ENCODE measurements around the gene SUSD5. TPM values are rescaled to one million over a fixed set of nuclear protein-coding genes. Genes with fewer than 3 reads are reported as not detected.

SUSD5 gene
- polyA plus RNA-seq, 1 of the 3 experiments (the other 2 are of a cell fraction) = 1.2 TPM

DNA sequence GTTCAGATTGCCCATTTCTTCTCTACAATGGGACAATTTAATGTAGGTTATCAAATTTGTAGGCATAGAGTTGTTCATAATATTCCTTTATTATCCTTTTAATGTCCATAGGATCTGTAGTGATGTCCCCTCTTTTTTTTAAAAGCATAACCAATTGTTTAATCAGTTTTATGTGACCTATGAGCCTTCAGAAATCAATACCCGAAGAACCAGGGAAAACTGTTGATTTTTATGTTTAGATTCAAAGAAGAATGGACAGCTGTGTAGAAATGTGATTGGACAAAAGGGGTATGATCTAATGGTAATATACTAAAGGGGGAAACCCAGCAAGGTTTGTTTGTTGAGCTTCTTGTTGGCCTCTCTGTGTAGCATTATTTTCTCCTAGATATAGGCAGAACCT lies 39.5 kb downstream of the SUSD5 start:
- no peak overlapping the region for H2AFZ ChIP-seq (ENCODE audit: low read depth)
- TF ChIP-seq, protein P1, sequence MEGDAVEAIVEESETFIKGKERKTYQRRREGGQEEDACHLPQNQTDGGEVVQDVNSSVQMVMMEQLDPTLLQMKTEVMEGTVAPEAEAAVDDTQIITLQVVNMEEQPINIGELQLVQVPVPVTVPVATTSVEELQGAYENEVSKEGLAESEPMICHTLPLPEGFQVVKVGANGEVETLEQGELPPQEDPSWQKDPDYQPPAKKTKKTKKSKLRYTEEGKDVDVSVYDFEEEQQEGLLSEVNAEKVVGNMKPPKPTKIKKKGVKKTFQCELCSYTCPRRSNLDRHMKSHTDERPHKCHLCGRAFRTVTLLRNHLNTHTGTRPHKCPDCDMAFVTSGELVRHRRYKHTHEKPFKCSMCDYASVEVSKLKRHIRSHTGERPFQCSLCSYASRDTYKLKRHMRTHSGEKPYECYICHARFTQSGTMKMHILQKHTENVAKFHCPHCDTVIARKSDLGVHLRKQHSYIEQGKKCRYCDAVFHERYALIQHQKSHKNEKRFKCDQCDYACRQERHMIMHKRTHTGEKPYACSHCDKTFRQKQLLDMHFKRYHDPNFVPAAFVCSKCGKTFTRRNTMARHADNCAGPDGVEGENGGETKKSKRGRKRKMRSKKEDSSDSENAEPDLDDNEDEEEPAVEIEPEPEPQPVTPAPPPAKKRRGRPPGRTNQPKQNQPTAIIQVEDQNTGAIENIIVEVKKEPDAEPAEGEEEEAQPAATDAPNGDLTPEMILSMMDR (IDR thresholded peaks at IDR 0.05) = no peak
- no peak for TF ChIP-seq GABPA (IDR thresholded peaks at IDR 0.05; ENCODE audit: low read depth)
- no peak for TF ChIP-seq MEF2A (IDR thresholded peaks at IDR 0.05; ENCODE audit: borderline replicate concordance, low read depth)
- no peak for TF ChIP-seq RFX5 (IDR thresholded peaks at IDR 0.05; ENCODE audit: low read length)
- TF ChIP-seq, protein P2, sequence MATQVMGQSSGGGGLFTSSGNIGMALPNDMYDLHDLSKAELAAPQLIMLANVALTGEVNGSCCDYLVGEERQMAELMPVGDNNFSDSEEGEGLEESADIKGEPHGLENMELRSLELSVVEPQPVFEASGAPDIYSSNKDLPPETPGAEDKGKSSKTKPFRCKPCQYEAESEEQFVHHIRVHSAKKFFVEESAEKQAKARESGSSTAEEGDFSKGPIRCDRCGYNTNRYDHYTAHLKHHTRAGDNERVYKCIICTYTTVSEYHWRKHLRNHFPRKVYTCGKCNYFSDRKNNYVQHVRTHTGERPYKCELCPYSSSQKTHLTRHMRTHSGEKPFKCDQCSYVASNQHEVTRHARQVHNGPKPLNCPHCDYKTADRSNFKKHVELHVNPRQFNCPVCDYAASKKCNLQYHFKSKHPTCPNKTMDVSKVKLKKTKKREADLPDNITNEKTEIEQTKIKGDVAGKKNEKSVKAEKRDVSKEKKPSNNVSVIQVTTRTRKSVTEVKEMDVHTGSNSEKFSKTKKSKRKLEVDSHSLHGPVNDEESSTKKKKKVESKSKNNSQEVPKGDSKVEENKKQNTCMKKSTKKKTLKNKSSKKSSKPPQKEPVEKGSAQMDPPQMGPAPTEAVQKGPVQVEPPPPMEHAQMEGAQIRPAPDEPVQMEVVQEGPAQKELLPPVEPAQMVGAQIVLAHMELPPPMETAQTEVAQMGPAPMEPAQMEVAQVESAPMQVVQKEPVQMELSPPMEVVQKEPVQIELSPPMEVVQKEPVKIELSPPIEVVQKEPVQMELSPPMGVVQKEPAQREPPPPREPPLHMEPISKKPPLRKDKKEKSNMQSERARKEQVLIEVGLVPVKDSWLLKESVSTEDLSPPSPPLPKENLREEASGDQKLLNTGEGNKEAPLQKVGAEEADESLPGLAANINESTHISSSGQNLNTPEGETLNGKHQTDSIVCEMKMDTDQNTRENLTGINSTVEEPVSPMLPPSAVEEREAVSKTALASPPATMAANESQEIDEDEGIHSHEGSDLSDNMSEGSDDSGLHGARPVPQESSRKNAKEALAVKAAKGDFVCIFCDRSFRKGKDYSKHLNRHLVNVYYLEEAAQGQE (IDR thresholded peaks at IDR 0.05; ENCODE audit: low read depth, low read length) = no peak
- TF ChIP-seq ELF1 (IDR thresholded peaks at IDR 0.05) = no peak
- no peak for TF ChIP-seq EZH2phosphoT487 (IDR thresholded peaks at IDR 0.05; ENCODE audit: borderline replicate concordance, low read depth)
- no peak for TF ChIP-seq FOSL2 (IDR thresholded peaks at IDR 0.05; ENCODE audit: borderline replicate concordance, low read depth)
- no peak for TF ChIP-seq RCOR1 (IDR thresholded peaks at IDR 0.05; ENCODE audit: low read length)
- 0 out of 2 replicates have a peak, but pooled peaks cover 8% of the 10 kb centered on the region for H3K9me3 ChIP-seq
- 2% methylated on average over 1 of the region's 1 CpG for WGBS (ENCODE audit: low lambda C conversion rate)
- H3K27ac ChIP-seq (ENCODE audit: low read depth in 2 of 2, low read length in 1 of 2) = no peak overlapping the region
- no peak overlapping the region for H3K9ac ChIP-seq
- no peaks in the 10 kb centered on the region for H3K4me1 ChIP-seq (ENCODE audit: control insufficient read depth in 1 of 2, insufficient read depth in 2 of 2, low read depth in 1 of 2, low read length in 1 of 2)
- H3K36me3 ChIP-seq (replicated peaks in 1 of 2; ENCODE audit: control insufficient read depth in 1 of 2, insufficient read depth in 2 of 2, low read length in 1 of 2) = no peaks in the 10 kb centered on the region
- H3K9me2 ChIP-seq = no peaks in the 10 kb centered on the region
- H3K27me3 ChIP-seq (ENCODE audit: insufficient read depth) = no peaks in the 10 kb centered on the region
- POLR2A ChIA-PET = no interaction called here
- no peaks in the 10 kb centered on the region for H3F3A ChIP-seq (replicated peaks; ENCODE audit: insufficient read depth)
- CTCF ChIA-PET = no interaction called here
- no peak overlapping the region for H3K4me3 ChIP-seq (ENCODE audit: low read depth in 2 of 2, low read length in 1 of 2)
- H3K79me2 ChIP-seq (ENCODE audit: insufficient read depth) = no peaks in the 10 kb centered on the region
- H4K20me1 ChIP-seq (ENCODE audit: insufficient read depth) = no peaks in the 10 kb centered on the region
- DNase-seq = no peak
- H3K4me2 ChIP-seq = no peak overlapping the region

DNA sequence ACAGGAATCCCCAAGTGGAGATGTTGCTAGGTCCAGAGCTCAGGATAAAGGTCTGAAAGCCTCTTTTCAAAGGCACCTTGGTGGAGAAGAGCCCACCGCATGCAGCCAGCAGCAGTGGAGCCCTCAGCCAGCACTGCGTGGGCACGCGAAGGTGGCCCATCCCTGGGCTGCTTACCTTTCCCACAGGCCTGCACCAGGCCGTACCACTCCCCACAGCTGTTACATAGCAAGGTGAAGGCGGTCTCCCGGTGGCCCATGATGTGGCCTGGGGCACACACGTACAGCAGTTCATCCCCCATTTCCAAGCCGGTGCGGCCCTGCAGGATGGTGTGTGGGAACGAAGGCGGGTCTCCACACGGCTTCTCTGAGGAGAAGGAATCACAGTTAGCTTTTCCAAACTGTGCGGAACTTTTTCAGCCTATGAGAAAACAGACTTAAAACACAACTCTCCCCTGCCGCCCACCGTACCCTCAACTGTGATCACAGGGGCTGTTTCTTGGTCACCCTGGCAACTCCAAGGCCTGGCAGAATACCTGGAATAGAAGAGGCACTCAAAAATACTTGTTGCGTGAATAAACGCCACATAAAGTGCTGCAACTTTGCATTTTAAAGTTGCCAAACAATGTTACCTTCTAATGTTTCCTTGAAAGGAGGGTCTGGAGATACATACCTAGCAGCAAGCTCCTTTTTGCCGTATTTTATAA lies 43.7 kb downstream of the SUSD5 start:
- H3K4me1 ChIP-seq (ENCODE audit: control insufficient read depth in 1 of 2, insufficient read depth in 2 of 2, low read depth in 1 of 2, low read length in 1 of 2) = no peaks in the 10 kb centered on the region
- no peaks in the 10 kb centered on the region for H4K20me1 ChIP-seq (ENCODE audit: insufficient read depth)
- no peaks in the 10 kb centered on the region for H3K79me2 ChIP-seq (ENCODE audit: insufficient read depth)
- H3K36me3 ChIP-seq (replicated peaks in 1 of 2; ENCODE audit: control insufficient read depth in 1 of 2, insufficient read depth in 2 of 2, low read length in 1 of 2) = no peaks in the 10 kb centered on the region
- no peak overlapping the region for H3K9ac ChIP-seq
- WGBS (ENCODE audit: low lambda C conversion rate) = 94% methylated on average over 13 of the region's 19 CpGs
- ChIA-PET CTCF (no interaction called here), POLR2A (no interaction called here)
- no peak overlapping the region for H3K4me3 ChIP-seq (ENCODE audit: low read depth in 2 of 2, low read length in 1 of 2)
- H3K27ac ChIP-seq (ENCODE audit: low read depth in 2 of 2, low read length in 1 of 2) = no peak overlapping the region
- no peak for DNase-seq
- no peak overlapping the region for H3K4me2 ChIP-seq
- TF ChIP-seq FOSL2 (IDR thresholded peaks at IDR 0.05; ENCODE audit: borderline replicate concordance, low read depth) (no peak), EZH2phosphoT487 (IDR thresholded peaks at IDR 0.05; ENCODE audit: borderline replicate concordance, low read depth) (no peak), MXI1 (IDR thresholded peaks at IDR 0.05; ENCODE audit: low read depth, low read length) (no peak)
- H3K9me3 ChIP-seq = 0 out of 2 replicates have a peak, but pooled peaks cover 8% of the 10 kb centered on the region
- H3F3A ChIP-seq (replicated peaks; ENCODE audit: insufficient read depth) = no peaks in the 10 kb centered on the region
- no peaks in the 10 kb centered on the region for H3K9me2 ChIP-seq
- H2AFZ ChIP-seq (ENCODE audit: low read depth) = no peak overlapping the region
- no peaks in the 10 kb centered on the region for H3K27me3 ChIP-seq (ENCODE audit: insufficient read depth)

Data from SK-N-SH (cell line).